DMS153 (cell line): ENCODE data around the gene UGGT2.
"Not testable (repeated sequence)": the region's sequence is repeated elsewhere in the genome, so short reads cannot be mapped to it uniquely, and the experiment has no call there.

Source experiments
- DNase-seq: peaks from one replicate; lab custom pipeline; 2025; lab: John Stamatoyannopoulos, UW

The UGGT2 gene

DNA sequence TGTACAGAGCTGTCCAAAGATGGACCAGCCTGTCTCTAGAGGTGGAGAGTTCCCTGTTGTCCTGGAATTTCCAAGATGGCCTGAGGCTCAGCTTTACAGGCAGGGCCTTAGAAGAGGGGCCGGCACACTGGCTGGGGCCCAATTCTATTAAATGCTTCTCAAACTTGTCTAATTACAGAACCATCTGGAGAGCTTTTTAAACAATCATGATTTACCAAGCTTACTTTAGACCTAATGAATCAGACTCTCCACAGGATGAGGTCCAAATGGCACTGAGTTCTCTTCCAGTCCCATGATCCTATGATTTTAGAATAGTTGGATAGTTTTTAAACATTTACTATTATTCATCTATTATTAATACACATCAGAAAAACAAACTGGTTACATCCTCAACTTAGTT lies 252.8 kb downstream of the UGGT2 start:
- DNase-seq = no peak

DNA sequence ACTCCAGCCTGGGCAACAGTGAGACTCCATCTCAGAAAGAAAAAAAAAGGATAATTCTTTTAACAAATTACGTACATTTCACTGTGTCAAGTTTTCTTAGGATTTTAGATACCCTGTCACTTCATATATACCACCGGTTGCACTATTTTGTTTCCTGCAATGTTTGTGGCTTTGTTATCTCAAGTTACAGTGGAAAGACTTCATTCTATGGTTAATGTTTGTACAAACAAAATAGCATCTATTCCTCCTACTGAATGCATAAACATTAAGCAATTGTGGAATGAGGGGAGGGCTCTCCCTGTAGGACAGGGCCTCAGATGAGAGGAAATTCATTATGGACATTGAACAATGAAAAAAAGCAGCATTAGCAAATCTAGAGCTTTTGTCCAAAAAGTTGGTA lies 256.2 kb downstream of the UGGT2 start:
- DNase-seq = no peak

DNA sequence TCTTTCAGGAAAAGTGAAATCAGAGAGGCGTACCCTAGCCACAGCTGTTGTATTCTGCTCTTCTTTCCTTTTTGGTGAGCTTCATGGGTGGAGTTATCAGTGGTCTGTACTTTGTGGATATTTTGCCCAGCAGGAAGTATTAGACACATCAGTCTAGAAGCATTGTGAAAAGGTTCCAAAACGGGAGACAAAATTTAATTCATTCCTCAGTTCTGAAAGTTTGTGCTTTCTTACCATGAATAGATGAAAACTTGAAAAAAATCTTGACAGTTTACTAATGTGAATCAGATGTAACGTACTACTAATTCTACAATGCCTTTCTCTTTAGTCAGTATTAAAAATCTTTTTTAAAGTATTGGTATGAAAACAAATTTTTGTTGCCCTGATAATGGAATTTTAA lies 259.4 kb downstream of the UGGT2 start:
- DNase-seq = no peak

DNA sequence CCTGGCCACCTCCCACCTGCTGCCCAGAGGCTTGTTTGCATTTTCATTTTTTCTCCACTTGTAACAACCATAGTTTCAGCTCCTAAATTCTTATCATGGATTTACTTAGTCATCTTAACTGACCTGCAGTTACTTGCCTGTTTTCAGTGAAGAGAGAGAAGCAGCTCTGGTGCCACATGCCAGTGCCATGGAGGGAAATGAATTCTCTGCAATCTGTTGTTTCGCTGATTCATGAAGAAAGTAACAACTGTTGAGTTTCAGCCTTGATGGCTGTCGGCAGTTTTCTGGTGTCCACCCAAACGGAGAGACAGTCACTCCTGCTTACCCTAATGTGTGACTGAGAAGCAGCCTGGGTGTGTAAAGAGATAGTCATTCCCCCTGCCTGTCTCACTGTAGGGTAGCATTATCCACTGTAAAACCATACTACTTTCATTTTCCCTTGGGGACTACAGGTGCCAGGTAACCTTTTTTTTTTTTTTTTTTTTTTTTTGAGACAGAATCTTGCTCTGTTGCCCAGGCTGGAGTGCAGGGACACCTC lies 260.1 kb downstream of the UGGT2 start:
- DNase-seq = no peak

DNA sequence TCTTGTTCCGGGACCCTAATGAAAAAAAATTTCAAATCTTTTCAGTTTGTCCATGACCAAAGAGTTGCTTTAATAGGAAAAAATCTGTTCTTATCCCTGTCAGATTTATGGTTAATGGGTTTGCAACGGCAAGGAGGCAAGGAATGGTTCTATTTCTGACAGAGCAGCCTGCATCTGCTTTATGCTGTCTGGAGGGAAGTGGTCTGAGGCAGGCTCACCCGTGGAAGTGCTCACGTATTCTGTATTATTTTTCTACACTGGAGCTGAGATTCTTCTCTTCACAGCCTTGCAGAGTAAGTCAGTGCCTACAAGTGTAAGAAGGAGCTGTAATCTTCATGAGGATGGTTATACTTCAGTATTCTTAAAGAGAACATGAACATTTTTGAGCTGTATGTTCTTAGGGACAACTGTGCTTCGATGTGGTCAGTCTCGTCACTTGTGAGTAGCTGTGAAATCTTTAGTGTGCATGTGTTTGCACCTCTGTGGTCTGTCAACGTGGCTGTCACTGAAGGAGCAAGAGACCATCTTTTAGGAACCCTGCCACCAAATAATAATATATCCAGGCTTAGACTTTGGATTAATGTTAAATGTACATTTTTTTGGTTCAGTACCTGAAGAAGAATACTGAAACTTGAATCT lies 262.0 kb downstream of the UGGT2 start:
- no peak for DNase-seq

DNA sequence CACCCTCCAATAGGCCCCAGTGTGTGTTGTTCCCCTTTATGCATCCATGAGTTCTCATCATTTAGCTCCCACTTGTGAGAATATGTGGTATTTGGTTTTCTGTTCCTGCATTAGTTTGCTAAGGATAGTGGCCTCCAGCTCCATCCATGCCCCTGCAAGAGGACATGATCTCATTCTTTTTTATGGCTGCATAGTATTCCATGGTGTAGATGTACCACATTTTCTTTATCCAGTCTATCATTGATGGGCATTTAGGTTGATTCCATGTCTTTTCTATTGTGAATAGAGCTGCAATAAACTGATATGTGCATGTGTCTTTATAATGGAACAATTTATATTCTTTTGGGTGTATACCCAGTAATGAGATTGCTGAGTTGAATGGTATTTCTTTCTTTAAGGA lies 263.9 kb downstream of the UGGT2 start:
- not testable (repeated sequence) for DNase-seq

DNA sequence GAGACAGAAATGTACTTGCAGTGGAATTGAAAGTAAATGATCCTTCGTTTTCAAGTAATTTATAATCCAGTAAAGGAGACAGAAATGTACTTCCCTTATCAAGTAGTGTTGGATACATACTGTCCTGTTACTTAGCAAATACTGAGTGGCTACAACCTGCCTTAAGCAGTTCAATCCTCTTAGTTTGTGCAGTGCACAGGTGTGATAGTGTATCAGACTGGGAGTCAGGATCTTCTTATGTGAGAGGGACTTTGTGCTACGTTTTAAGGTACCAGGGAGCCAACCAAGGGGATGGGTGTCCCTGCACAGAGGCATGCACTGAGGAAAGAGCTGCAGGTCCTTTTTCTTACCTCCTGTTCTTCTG lies 265.1 kb downstream of the UGGT2 start:
- DNase-seq = no peak

DNA sequence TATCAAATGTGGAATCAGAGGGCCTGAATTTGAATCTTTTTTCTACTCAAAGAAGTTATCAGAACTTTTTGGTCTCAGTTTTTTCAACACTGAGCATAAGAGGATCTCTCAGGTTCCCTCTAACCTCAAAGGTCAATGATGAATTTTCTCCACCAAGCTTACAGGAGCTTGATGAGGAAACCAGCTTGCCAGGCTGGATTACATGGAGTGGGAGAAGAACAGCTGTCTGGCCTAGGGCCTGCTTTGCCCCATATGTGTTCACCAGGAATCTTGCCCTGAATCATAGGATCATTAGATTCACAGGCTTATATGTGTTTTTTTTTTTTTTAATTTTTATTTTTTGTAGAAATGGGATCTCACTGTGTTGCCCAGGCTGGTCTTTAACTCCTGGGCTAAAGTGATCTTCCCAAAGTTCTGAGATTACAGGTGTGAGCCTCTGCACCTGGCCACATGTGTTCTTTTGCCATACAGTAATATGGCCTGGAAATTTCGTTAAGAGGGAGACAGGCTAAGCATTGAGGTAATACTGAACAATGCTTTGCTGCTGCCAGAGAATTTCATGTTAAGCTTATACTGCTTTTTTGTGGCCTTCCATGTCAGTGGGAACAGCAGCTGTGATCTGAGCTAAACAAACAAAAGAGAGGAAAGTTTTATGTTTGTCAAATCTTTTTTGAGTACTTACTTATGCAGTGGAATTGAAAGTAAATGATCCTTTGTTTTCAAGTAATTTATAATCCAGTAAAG lies 265.7 kb downstream of the UGGT2 start:
- DNase-seq = no peak

DNA sequence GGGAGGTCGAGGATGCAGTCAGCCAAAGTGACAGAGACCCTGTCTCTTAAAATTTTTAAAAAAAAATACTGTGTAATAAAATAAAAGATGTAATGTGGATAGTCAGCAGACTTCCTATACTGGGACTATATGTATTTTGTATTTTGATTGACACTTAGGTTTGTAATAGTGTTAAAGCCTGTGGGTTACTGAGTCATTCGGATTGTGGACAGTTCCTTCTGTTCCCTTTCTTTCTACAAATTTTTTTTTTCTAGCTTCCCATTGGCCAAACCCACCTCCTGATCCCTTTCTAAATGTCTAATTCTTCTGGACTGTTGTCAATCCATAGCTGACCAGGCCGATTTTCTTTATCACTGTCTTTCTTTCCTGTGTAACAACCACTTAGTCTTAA lies 268.3 kb downstream of the UGGT2 start:
- DNase-seq = no peak

DNA sequence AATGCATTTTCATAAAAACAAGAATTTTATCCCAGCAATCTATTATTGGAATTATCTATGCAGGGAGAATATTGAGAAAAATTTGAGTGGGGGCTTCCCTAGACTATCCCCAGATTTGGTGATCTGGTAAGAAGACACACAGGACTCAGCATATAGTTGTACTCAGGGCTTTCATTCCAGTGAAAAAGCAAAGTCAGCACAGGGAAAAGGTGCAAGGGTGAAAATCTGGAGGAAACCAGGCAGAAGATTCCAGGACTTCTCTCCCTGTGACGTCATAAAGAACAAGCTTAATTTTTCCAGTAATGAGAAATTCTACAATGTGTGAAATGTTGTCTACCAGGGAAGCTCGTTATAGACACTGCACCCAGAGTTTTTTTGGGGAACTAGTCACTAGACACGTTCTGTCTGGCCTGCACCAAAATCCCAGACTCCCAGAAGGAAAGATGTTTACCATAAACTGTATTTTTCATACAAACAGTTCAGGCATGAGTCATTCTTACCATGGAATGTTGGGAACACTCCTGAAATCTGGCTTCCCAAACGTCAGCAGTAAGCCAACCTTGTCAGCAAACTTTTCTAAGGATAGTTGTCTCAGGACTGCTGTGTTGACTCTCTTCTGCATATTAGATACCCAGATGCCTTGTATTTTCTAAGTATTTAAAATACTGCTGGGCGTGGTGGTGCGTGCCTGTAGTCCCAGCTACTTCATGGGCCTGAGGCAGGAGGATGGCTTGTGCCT lies 268.9 kb downstream of the UGGT2 start:
- DNase-seq = no peak

DNA sequence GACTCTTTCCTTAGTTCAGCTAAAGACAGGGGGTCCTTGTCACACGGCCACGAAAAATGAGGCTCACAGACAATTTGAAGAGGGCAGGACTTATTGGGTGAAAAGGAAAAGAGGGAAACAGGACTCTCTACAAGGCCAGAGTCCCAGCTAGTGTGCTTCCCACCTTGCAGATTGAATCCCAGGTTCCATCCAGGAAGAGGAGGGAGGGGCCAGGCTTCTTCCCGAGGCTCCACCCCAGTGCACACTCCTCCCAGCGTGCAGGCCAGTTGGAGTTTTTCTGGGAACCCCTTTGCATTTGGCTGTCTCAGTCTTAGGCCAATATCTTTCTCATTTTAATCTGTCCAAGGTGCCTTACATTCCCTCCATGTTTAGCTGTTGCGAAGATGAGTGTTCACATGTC lies 269.5 kb downstream of the UGGT2 start:
- DNase-seq = no peak

DNA sequence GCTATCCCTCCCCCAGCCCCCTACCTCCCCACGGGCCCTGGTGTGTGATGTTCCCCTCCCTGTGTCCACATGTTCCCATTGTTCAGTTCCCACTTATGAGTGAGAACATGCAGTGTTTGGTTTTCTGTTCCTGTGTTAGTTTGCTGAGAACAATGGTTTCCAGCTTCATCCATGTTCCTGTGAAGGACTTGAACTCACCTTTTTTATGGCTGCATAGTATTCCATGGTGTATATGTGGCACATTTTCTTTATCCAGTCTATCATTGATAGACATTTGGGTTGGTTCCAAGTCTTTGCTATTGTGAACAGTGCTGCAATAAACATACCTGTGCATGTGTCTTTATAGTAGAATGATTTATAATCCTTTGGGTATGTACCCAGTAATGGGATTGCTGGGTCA lies 271.3 kb downstream of the UGGT2 start:
- not testable (repeated sequence) for DNase-seq

DNA sequence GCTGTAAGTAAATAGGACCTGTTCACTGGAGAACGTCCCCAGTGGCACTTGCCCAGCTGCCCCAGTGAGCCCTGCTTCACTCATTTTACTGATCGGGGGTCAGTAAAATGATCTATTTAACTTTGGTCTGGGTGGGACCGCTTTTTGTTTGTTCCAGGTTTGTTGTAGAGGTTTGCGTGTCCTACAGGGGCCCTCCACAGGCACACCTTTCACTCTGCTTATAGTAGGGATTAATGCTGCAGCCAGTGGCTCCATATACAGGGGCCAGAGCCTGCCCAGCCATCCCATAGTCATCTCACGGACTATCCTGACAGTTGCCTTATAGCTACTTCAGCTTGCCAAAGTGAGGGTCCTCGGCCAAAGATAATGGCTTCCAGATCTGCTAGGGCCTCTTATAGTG lies 272.2 kb downstream of the UGGT2 start:
- DNase-seq = no peak

DNA sequence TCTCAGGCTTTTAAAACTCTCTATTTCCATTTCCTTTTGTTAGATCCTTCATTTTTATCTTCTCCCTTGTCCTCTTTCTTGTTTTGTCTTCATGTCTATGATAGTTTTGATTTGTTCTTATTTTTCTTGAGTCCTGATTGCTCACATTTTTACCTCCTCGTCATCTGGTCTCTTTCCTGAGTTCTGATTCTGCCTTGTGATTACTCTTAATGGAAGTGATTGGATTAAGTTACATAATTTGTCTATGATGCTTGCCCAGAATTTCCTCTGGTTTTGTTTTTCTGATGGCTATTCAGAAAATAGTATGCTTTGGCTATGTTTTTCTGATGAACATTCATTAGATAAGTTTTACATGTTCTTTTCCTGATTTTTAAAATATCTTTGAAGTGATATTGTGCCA lies 273.7 kb downstream of the UGGT2 start:
- no peak for DNase-seq

DNA sequence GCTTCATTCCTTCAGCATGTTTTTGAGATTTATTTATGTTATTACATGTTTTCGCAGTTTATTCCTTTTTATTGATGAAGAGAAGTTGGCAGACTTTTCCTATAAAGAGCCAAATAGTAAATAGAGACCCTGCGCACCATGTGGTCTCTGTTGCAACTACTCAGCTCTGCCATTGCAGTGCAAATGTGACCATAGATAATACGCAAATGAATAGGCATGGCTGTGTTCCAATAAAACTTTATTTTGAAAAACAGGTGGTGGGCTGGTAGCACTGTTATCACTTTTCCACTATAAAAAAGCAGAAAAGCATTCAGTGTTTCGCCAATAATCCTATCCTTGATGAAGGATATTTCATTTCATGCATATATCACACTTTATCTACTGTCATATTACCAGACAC lies 281.3 kb downstream of the UGGT2 start:
- no peak for DNase-seq

DNA sequence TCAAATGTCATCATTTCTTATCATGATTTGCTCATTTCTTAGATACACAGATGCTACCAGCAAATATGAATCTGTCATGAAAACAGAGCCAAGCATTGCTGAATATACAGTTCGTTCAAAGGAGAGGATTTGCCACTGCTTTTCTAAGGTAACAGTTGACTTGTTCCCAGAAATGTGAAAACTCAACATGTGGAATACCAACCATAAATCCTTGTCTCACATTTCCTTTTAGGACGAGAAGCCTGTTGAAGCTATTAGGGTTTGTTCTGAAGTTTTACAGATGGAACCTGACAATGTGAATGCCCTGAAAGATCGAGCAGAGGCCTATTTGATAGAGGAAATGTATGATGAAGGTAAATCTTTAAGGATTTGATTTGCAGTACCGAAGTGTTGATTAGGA lies 289.6 kb downstream of the UGGT2 start:
- no peak for DNase-seq

DNA sequence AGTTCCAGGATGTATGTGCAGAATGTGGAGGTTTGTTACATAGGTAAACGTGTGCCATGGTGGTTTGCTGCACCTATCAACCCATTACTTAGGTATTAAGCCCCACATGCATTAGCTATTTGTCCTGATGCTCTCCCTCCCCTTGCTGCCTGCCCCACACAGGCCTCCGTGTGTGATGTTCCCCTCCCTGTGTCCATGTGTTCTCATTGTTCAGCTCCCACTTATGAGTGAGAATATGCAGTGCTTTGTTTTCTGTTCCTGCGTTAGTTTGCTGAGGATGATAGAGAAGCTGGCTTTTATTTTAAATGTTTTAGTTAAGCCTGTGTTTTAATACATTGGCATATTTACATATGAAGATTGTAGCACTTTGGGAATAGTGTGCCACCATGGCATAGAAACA lies 290.6 kb downstream of the UGGT2 start:
- not testable (repeated sequence) for DNase-seq

DNA sequence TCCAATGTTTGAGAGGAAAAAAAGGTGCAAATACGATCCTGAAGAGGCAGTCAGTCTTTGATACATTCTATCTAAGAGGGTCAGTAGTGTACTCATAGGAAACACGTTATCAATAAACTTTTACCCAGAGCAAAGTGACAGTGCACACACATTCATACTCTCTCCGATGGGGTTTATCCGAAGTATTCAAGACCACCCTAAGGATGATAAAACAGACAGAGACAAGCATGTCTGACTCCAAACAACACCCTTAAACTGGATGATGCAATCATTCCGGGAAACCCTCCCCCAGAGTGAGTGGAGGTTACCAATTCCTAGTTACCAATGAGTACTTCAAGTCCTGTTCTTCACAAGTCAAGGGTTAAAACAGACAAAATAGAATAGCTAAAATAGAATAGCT lies 297.1 kb downstream of the UGGT2 start:
- no peak for DNase-seq

DNA sequence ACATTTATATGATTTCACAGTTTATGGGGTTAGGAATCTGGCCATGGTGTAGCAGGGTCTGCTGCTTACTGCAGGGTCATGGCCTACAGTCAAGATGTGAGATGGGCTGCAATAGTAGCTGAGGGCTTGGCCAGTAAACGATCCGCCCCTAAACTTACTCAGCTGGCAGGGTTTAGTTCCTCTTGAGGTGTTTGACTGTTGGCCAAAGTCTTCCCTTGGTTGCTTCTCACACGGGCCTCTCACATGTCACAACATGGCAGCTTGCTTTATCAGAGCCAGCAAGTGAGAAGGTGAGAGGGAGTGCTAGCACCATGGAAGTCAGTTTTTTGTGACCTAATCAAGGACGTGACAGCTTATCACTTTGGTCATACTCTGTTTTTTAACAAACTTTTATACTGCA lies 299.1 kb downstream of the UGGT2 start:
- DNase-seq = no peak

DNA sequence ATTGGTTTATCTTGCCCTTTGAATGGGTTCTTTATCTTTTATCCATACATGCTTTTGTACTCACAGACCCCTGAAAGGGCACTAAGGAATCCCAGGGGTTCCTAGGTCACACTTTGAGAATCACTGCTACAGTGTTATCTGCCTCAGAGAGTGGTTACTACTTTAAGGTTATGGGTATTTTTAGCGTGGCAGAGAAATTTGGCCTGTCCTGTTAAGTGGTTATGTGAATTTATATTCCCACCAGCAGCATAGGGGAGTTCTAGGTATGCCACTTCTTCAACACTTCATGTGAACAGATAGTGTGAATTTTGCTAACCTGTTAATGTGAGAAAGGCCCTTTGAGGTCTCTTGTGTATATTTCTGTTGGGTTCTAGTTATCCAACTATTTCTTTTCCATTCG lies 300.5 kb downstream of the UGGT2 start:
- DNase-seq = no peak
